ENCODE measurements around the gene PDXDC1.
A peak's percentile ranks its signal among the peaks of the same experiment; 100 is the strongest.
"Not testable (repeated sequence)": the region's sequence is repeated elsewhere in the genome, so short reads cannot be mapped to it uniquely, and the experiment has no call there.

Gene PDXDC1

DNA sequence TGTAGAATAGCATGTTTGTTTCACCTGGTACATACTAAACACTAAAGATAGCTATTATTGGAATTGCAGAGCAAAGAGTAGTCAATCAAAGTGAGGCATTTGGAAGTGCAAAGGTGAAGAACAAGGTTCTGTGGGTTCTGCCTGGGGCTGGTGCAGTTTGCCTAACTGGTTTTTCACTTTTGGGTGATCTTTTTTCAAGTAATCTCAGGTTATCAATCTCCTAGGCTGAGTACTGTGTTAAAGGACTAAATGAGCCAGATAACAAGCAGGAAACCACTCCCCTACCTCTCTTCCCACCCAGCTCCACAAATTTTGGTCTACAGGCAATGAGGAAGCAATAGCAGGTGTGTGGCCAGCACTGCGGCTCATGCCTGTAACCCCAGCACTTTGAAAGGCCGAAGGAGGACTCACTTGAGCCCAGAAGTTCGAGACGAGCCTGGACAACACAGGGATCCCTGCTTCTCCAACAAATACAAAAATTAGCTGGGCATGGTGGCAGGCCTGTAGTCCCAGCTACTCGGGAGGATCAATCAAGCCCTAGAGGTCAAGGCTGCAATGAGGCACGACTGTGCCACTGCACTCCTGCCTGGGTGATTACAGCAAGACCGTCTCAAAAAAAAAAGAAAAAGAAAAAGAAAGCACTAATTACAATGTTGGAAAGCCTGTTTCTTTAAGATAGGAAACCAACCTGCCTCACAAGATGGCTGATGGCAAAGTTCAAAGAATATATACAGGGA lies 83.0 kb downstream of the PDXDC1 start:
- no peak for DNase-seq (ENCODE audit: extremely low read depth in 1 of 2, low read depth in 1 of 2)

DNA sequence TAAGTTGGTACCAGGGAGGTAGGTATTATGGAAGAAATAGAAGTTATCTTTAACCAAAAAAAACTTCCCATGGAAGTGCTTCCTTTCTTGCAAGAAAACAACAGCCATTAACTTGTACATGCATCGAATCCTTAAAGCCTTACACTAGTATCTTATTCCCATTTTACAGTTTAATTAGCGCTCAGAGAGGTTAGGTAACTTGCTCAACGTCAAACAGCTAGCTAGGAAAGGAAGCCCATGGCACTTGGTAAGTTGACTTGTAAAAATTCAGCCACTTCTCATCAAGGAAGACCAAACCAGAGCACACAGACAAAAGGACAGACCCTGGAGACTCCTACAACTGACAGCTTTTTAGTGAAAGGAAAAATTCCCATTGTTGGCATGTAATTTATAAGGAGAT lies 84.5 kb downstream of the PDXDC1 start:
- DNase-seq (ENCODE audit: extremely low read depth in 1 of 2, low read depth in 1 of 2), result no peak

DNA sequence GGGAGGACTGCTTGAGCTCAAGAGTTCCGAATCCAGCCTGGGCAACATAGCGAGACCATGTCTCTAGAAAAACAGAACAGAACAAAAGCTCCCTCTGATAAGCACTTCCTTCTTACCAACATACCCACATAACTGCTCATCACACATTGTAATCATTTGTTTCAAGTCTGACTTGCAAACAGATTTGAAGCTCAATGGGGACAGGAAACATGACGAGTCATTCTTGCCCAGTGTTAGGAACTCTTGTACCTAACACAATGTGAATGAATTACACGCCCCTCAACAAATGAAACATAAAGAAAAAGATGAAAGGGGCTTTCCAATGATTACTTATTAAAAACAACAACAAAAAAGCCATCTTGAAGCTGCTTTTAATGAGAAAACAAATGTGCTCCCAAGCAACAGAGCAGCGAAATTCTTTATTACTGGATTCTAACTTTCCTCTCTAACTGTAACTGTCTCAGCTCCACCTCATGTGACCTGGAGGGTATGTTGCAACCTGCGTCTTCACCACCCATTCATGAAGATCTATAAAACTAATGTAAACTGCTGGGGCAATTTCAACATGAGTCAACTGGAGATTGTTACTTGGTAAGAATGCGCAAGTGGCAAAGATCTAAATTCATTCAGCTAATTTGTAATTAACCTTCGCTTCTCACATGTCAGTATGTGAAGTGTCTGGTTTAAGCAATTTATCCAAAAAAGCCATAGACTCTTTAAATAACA lies 87.4 kb downstream of the PDXDC1 start:
- not testable (repeated sequence) for DNase-seq (ENCODE audit: extremely low read depth in 1 of 2, low read depth in 1 of 2)

GRCh38 chr16:15065961-15066360 lies 91.1 kb downstream of the PDXDC1 start:
- not testable (repeated sequence) for DNase-seq (ENCODE audit: extremely low read depth in 1 of 2, low read depth in 1 of 2)

DNA sequence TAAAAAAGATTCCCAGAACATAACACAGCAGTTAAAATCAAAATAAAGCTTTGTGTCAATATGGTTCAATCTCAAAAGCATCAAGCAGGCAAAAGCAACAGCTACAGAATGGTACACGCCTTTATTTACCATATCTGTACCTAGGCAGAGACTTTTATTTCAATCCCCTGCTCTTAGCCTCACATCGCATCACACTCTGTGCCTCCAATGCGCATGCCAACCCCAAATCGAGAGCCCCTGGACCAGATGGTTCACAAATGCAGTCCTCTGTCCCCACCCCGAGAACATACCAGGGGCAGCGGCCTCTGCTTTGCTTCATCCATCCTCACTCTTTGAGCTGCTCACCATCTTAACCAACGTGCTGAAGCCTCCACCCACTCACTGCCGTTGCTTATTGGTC lies 91.9 kb downstream of the PDXDC1 start:
- DNase-seq (ENCODE audit: extremely low read depth in 1 of 2, low read depth in 1 of 2), result not testable (repeated sequence)

GRCh38 chr16:15071013-15071412 lies 96.2 kb downstream of the PDXDC1 start:
- not testable (repeated sequence) for DNase-seq (ENCODE audit: extremely low read depth in 1 of 2, low read depth in 1 of 2)

DNA sequence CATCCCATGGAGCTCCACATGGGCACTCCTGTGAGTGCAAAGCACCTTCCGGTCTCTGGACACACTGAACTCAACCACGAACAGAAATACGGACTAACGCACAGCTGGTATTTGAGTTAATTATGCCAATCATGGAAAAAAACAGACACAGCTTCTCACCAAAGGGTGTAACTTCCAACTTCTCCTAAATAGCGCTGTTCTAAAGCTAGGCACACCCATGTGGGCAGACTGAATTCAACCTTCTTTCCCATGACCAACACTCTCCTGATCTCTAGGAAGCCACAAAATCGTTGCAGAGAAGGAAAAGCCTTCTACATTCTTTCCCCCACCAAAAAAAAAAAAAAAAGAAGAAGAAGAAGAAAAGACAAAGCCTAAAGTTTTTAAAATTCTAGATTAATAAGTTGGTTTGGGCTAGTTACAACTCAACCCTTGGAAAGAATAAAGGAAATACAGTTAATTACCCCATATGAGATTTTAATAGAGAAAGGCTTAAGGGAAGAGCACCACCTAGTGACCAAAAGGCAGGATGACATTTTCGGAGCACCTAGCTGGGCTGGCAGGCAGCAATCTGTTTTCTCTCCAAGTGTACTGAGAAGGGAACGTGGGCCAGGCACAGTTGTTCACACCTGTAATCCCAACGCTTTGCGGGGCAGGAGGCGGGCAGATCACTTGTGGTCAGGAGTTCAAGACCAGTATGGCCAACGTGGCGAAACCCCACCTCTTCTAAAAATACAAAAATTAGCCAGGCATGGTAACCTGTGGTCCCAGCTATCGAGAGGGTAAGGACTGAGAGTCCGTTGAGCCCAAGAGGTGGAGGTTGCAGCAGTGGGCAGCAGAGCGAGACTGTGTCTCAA lies 97.3 kb downstream of the PDXDC1 start:
- not testable (repeated sequence) for DNase-seq (ENCODE audit: extremely low read depth in 1 of 2, low read depth in 1 of 2)

DNA sequence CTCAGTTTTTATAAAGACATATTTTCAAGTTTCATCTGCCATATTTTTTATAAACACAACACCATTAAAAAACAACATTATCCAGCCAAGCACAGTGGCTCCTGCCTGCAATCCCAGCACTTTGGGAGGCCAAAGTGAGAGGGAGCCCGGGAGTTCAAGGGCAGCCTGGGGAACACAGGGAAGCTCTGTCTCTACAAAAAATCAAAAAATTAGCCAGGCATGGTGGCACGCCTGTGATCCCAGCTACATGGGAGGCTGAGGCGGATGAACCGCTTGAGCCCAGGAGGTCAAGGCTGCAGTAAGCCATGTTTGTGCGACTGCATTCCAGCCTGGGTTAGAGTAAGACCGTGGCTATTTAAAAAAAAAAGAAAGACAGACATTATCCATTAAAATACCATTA lies 98.3 kb downstream of the PDXDC1 start:
- no peak for DNase-seq (ENCODE audit: extremely low read depth in 1 of 2, low read depth in 1 of 2)

DNA sequence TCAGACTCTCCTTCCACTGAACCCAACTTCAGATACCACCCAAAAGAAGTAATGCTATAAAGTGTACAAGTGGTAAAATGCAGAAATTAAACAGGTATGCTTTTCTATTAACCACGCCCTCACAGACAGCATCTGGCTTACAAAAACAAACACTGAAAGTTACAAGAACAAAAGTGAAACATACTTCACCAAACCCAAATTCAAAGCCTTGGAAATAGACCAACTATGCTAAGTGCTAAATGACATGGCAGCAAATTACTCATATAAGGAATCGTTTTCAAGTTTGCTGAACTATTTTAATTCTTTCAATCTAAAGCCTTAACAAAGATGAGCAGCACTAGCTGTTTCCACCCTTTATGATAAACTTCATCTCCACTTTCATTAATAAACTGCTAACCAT lies 101.3 kb downstream of the PDXDC1 start:
- DNase-seq (ENCODE audit: extremely low read depth in 1 of 2, low read depth in 1 of 2), result not testable (repeated sequence)

DNA sequence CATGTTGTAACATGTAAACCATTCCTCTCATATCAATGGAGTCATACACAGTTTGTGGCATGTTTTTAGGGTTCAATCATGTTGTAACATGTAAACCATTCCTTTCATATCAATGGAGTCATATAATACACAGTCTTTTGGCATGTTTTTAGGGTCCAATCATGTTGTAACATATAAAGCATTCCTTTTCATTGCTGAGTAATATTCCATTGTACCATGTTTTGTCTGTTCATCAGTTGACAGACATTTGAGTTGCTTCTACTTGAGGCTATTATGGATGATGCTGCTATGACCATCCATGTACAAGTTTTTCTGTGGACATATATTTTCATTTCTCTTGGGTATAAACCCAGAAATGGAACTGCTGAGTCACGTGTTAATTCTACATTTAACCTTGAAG lies 106.1 kb downstream of the PDXDC1 start:
- DNase-seq (ENCODE audit: extremely low read depth in 1 of 2, low read depth in 1 of 2), result not testable (repeated sequence)

DNA sequence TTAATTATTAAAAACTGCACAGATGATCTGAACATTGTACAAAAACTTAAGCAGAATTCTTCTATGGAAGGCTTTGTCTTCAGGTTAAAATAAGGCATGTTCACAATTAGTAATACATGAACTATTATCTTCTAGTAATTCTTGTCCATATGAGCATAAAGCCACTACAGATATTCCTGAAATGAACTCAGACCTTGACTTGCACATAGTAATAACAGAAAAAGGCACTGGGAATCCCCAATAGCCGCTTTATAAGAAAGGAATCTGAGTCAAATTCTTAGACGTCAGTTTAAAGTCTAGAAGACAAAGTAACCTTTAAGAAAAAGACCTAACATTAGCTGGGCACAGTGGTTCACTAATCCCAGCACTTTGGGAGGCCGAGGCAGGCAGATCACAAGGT lies 108.0 kb downstream of the PDXDC1 start:
- not testable (repeated sequence) for DNase-seq (ENCODE audit: extremely low read depth in 1 of 2, low read depth in 1 of 2)

DNA sequence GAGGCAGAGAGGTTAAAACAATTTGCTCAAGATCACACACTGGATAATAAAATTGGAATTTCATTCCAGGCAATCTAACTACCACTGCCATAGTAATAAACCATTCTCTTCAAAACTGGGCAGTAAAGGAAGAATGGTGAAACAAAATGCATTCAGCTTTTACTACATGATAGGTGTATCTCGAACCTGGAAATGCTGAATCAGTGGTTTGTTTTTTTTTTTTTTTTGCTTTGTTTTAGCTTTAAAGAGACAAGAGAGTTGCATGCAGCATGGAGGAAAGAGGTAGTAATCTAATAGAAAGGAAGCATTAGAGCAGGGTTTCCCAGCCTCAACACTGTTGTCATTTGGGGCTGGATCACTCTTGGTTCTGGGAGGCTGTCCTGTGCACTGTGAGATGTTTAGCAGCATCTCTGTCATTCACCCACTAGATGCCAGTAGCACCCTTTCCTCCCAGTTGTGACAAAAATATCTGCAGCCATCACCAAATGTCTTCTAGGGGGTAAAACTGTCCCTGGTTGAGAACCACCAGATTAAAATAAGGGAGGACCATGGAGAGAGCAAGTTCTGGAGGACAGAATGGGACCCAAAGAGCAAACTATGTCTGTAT lies 115.9 kb downstream of the PDXDC1 start:
- DNase-seq (ENCODE audit: extremely low read depth in 1 of 2, low read depth in 1 of 2), result not testable (repeated sequence)

- DNase-seq (ENCODE audit: extremely low read depth in 1 of 2, low read depth in 1 of 2), result not testable (repeated sequence)
Observed at GRCh38 chr16:15093571-15093954, 118.7 kb downstream of the PDXDC1 start.

- peak; percentile 50 to 70 for DNase-seq (ENCODE audit: extremely low read depth in 1 of 2, low read depth in 1 of 2)
Observed at GRCh38 chr16:15093955-15094827, 119.4 kb downstream of the PDXDC1 start, which contains the start of gene RRN3. Gene RRN3, minus strand, starts transcription at chr16:15094272. Its CDS starts 39 bp downstream, at chr16:15094233.

DNA sequence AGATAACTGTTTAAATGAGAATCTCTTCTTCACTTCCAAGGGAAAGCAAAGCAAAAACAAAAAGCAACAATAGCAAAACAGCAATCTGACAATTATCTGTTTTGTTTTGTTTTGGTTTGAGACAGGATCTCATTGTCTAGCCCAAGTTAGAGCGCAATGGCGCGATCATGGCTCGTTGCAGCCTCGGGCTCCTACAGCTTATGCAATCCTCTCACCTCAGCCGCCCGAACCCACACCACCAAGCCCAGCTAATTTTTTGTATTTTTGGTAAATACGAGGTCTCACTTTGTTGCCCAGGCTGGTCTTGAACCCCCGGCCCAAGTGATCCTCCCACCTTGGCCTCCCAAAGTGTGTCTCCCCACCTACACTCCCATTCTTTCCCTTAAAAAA lies 121.8 kb downstream of the PDXDC1 start:
- DNase-seq (ENCODE audit: extremely low read depth in 1 of 2, low read depth in 1 of 2), result not testable (repeated sequence)

DNA sequence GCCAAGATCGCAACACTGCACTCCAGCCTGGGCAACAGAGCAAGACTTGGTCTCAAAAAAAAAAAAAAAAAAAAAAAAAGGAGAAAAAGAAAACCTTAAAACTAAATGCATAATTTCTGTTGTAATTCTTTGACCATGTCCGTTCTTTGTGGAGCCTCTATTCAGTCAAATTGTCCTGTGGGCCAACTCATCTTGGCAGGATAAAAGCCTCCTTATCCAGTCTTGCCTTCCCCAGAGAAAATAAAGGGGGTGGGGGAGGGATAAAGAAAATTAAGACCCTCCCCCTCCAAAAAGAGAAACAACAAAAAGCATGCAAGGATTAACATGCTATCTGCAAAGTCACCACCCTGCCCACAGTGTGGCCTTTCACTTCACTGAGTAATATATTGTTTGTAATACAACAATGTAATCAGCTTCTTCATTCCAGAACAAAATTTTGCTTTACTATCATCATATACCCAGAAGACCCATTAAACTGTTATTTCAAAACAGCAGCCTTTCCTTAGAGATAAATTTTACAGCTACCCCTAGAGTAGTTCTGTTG lies 124.6 kb downstream of the PDXDC1 start:
- DNase-seq (ENCODE audit: extremely low read depth in 1 of 2, low read depth in 1 of 2), result not testable (repeated sequence)

DNA sequence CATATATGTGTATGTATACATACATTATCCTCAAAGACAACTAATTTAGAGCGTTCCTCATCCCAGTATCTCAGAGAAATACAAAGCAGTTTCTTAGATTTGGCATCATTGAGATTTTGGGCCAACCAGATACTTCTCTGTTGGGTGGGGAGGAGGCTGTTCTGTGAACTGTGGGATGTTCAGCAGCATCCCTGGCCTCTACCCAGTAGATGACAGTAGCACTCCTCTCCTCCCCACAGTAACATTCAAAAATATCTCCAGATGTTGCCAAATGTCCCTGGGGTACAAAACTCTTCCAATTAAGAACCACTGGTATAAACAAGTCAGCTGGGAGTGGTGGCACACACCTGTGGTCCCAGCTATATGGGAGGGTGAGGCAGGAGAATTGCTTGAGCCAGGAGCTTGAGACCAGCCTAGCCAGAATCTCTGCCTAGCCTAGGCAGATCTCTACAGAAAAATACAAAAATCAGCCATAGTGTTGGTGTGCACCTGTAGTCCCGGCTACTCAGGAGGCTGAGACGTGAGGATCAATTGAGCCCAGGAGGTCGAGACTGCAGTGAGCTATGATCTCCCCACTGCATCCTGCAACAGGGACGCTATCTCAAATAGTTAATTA lies 125.7 kb downstream of the PDXDC1 start:
- DNase-seq (ENCODE audit: extremely low read depth in 1 of 2, low read depth in 1 of 2), result not testable (repeated sequence)

DNA sequence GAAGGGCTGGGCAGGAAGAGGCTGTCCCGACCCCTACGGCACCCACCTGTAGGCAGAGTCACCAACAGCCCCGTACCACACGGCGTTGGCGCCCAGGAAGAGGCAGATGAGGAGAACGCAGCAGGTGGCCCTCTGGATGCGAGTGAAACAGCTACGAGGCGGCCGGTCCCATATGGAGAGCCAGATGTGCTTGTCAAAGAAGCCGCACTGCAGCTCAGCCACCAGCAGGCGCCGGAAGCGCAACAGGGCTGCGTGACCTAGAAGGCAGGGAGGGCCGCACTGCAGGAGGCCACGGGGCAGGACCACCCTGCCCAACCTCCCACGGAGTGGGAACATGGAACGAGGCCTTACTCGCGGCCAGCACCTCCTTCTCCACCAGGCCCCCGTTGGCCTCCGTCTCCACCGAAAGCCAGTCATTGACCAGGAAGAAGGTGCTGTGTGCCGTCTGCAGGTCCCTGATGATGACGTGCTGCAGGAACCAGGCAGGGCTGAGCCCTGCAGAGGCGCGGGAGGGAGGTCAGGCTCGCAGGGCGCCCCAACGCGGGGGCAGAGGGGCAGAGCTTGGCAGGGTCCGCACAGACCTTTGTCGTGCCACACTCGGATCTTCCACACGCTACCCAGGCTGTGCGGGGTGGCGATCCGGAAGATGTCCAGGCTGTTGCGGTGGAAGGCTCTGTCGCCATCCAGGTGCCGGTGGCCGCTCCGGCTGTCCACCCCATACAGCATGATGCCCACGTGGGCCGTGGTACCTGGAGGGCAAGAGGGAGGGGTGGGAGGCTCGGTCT lies 153.0 kb downstream of the PDXDC1 start:
- DNase-seq (ENCODE audit: extremely low read depth in 1 of 2, low read depth in 1 of 2), result not testable (repeated sequence)
